CD4-positive, alpha-beta T cell treated with Interleukin-1 beta for 1 hour (primary cell): ENCODE results near the gene MYO19.
"Not testable (repeated sequence)": the region's sequence is repeated elsewhere in the genome, so short reads cannot be mapped to it uniquely, and the experiment has no call there.

Experiments
- DNase-seq, 2 donors: peaks; one replicate each; pipeline ENCODE4 v3.0.0-alpha.2; 2020 to 2022

The MYO19 gene

DNA sequence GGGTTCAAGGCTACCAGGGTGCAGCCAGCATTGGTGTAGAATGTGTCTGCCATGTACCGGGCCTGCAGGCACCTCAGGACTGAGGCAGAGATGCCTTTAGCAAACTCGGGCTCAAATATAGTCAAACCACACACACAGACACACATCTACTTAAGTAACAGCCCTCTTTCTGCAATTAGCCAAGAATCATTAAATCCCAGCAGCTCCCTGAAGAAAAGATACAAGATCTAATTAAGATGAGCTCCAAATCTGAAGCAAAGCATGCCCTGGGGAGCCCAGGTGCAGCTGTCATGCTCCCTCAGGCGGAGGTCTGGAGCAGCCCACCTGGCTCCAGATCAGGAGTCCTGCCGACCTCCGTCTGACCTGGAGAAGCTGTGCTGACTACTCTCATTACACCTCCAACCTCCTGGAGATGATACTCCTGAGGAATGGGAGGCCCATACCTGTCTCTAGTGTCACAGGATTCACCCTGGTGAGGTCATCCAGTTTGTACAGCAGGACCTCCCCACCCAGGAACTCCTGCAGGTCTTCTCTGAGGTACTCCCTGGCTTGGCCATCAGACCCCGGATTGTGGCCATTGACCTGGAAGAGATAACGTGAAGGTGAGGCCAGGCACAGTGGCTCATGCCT lies 6.9 kb downstream of the MYO19 start:
- no peak for DNase-seq

GRCh38 chr17:36525888-36526287 lies 8.8 kb downstream of the MYO19 start:
- no peak for DNase-seq

GRCh38 chr17:36525113-36525512 lies 9.6 kb downstream of the MYO19 start:
- DNase-seq, result no peak

- DNase-seq, result no peak
Observed at GRCh38 chr17:36524428-36524876, 10.2 kb downstream of the MYO19 start.

DNA sequence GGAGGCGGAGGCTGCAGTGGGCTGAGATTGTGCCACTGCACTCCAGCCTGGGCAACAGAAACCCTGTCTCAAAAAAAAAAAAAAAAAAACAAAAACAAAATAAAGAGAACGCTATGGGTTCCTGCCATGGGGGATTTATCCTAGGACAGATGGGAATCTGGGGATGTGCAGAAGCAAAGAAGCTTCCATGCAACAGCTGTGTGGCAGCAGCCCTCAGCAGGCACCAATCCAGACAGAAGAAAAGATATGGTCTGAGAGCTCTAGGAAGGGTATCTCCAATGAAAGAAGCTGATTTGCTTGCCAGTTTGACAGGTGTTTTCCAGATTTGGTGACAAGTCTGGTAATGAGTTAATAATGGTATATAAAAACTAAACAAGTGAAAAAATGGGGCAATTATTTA lies 11.6 kb downstream of the MYO19 start:
- no peak for DNase-seq

DNA sequence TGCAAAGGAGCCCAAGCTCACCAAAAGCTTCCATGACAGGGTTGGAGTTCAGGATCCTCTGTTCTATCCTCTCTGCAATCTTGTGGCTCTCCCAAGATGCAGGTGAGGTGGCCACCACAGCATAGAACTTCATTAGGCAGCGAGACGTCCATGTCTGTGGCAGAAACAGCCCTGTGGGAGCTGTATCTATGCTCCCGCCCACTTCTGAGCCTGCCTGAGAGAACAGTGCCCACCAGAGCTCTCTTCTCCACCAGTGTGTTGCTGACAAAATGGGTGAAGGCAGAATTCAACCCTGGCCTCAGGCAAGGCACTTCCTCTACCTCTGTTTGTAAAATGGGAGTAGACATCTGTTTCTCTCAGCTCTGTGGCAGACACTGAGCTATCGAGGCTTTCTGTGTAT lies 18.8 kb downstream of the MYO19 start:
- no peak for DNase-seq

DNA sequence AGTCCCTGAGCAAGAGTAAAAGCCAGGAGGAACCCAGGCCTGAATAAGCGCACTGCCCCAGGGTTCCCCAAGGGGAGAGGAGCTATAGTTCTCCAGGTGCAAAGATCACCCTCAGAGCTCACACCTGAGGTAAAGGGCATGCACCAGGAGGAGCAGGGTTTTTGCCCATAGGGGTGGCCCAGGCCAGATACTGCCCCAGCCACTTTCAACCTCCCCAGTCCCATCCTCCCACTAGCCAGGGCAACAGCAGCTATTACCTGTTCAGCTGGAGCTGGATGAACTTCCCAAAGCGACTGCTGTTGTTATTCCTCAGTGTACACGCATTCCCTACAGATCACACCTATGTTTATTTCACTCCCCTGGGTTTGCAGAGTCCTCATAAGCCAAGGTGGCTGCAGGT lies 19.8 kb downstream of the MYO19 start:
- DNase-seq, result no peak

DNA sequence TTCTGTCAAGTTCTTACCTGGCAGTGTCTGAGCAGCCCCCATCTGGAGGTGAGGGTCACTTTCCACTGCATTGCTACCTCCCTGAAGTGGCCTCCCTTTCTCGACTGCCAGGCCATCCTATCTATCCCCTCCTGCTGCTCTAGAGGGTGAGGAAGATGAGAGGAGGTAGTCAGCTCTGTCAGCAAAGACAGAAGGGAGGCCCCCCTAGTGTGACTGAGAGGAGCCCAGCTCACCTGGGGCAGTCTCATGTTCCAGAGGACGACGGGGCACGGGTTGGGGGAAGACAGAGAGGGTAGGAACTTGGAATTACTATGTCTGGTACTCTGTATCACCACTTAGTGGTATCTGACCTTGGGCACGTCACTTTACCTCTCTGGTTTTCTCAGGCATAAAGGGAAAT lies 22.0 kb downstream of the MYO19 start:
- no peak for DNase-seq

DNA sequence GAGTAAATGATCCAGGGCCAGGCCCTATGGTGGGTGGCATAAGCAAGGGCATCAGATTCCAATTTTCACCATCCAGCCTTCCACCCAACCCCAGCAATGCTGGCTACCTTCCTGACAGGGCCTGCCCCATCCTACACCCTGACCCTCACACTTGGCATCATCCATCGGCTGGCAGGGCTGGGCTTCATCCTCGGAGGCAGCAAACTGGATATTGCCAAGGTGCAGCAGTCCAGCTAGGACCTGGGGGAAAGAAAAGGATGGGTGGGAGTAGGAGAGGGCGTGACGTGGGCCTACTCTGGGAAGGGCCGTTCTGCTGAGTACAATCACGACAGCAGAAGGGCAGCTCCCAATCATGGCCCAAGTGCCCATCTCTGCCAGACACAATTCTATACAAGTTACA lies 23.5 kb downstream of the MYO19 start:
- no peak for DNase-seq

GRCh38 chr17:36510636-36511035 lies 24.0 kb downstream of the MYO19 start:
- DNase-seq, result no peak

- no peak for DNase-seq
Observed at GRCh38 chr17:36509272-36509985, 25.2 kb downstream of the MYO19 start.

DNA sequence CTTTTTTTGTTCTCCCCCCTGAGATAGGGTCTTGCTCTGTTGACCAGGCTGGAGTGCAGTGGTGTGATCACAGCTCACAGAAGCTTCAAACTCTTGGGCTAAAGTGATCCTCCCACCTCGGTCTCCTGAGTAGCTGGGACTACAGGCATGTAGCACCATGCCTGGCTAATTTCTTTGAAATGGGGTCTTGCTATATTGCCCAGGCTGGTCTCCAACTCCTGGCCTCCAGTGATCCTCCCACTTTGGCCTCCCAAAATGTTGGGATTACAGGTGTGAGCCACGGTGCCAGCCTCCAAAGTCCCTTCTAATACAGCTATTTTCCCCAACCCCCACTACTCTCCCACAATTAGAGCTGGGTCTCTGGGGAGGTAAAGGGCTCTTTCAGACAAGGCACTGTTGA lies 26.2 kb downstream of the MYO19 start:
- DNase-seq, result not testable (repeated sequence)

DNA sequence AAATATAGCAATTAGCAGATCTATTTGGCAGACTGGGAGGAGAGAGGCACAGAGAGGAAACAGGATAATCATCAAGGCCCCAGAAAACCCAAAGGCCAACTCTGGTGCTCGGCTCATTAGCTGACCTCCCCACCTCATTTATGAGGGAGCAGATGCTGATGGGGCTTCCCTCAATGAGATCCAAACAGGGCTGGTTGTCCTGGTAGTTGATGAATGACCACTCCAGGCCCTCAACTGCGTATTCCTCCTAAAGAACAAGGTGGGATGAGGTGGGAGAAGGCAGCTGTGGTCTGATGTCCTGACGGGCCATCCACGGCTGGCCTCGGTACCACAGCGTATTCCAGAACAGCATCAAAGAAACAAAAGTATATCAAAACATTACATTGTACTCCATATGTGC lies 27.4 kb downstream of the MYO19 start:
- DNase-seq, result no peak

- no peak for DNase-seq
Observed at GRCh38 chr17:36506831-36507230, 27.8 kb downstream of the MYO19 start.

DNA sequence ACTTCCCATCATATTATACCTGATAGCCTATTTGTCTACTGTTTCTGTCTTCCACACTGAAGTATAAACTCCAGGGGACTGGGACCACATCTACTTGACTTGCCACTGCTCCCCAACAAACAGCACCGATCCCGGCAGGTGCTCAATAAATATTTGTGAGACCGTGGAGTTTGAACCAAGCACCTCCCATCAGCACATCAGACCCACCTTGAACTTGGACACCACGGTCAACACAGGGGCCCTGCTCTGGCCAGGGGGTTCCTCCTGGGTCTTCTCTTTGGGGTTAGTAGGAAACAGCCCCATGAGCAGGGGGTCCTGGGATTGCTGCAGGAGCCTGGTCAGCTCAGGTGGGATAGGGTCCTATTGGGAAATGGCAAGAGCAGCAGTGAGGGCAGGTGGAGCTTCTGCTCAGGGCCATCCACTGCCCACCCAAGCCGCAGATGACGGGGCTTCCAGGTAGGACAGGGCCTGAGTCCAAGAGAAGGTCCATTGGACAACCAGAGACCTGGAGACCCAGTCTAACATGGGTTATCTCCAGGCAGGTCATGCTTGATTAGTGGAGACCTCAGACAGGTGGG lies 28.3 kb downstream of the MYO19 start:
- no peak for DNase-seq

DNA sequence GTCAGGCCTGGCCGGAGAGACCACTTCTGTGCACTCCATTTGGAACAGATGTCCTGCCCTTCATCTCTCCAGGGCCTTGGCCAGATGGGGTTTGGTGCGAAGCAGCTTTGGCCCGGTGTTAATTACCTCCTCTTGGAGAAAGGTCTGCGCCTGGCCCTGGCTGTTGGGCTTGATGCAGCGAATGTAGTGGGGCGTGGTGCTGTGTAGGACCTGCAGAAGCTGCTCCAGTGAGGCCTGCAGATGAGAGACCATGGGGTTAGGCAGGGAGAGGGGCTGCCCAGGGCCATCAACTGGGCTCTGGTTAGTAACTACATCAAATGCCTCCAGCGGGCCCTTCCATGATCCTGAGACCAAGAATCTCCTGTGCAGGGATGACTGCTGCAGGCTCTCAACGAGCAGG lies 29.5 kb downstream of the MYO19 start:
- DNase-seq, result no peak

DNA sequence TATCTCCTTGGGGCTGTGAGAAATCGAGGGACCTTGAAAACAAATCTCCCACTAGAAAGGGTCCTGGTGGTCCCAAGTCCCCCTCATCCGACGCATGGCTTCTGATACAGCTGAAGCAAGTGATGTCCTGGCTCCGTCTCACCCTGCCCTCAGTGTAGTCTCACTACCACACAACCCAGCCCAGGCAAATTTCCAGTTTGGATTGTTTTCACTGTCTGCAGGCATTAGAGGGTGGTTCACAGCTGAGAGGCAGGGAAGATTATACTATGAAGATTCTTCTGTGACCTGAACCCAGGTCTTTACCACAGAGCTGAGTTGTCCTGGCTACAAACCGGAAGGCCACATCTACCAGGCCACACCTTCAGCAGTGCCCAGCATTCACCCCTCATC lies 30.5 kb downstream of the MYO19 start:
- DNase-seq, result no peak

GRCh38 chr17:36503456-36504155 lies 31.1 kb downstream of the MYO19 start:
- no peak for DNase-seq

GRCh38 chr17:36501963-36502362 lies 32.7 kb downstream of the MYO19 start:
- no peak for DNase-seq

GRCh38 chr17:36501351-36501750 lies 33.3 kb downstream of the MYO19 start:
- no peak for DNase-seq

GRCh38 chr17:36500745-36501225 lies 33.9 kb downstream of the MYO19 start:
- no peak for DNase-seq

DNA sequence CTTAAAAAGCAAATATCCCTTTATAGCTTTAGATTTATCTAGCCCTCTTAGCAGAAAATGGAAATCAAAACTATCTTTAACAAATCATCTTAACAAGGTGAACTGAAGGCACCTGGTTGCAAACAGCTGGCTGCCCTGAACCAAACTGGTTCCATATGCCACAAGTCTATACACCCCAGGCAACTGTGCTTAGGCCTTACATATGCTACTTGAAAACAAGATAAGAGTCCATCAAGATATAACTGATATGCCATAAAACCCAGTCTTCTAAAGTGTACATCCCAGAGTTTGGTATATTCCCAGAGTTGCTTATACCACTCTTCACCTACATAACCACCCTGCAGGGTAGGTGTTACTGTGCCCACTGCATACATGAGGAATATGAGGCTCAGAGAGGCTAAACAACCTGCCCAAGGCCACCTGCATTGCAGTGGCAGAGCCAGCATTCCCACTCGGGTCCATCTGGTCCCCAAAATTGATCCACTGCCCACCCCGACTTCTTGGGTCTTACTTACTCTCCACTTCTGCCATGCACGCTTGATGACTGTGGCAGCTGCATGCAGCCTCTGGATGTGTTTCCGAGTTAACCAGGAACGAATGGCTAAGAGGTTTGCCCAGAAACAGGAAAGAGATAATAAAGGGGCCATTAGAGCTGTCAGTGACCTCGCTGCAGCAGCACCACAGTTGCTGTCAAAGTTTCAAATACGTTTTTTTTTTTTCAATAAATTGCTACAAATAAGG lies 35.9 kb downstream of the MYO19 start:
- DNase-seq, result no peak

DNA sequence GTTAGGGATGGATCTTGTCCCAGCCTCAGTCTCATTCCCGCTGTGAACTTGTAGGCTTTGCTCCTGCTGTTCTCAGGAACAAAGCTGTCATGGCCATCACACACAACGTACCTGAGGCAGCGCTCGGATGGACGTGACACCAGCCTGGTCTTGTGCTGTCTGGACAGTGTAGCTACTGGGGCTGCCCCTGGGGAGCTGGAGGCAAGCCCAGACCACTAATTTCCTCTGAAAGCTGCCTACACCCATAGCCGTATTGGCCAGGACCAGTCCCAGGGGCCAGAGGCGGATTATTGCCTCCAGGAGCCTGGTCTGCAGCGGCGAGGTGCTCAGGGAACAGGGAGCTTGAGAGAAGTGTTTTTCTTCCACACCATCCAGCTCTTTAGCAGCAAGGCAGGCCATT lies 36.5 kb downstream of the MYO19 start:
- DNase-seq, result no peak
